Endothelial cell of umbilical vein (primary cell): ENCODE data around the gene CNKSR2.

Experiments
- POLR2A ChIP-seq: IDR thresholded peaks from 2 replicates; pipeline ENCODE4 v1.6.1; 2012; ENCODE audit warnings: low read depth, mild to moderate bottlenecking, control low read depth, low read length
- TF ChIP-seq, protein P1 (sequence below), 2 donors: IDR thresholded peaks; 1 replicate in 1 of 2; 2 replicates in 1 of 2; pipeline ENCODE4 v1.5.1; 2011; ENCODE audit warnings: low read length in 2 of 2, mild to moderate bottlenecking in 2 of 2, moderate library complexity in 2 of 2, control low read depth in 1 of 2, inconsistent platforms in 1 of 2, low read depth in 1 of 2; ENCODE audit not compliant: insufficient read depth in 1 of 2; ENCODE audit errors: extremely low read depth in 1 of 2

DNA sequence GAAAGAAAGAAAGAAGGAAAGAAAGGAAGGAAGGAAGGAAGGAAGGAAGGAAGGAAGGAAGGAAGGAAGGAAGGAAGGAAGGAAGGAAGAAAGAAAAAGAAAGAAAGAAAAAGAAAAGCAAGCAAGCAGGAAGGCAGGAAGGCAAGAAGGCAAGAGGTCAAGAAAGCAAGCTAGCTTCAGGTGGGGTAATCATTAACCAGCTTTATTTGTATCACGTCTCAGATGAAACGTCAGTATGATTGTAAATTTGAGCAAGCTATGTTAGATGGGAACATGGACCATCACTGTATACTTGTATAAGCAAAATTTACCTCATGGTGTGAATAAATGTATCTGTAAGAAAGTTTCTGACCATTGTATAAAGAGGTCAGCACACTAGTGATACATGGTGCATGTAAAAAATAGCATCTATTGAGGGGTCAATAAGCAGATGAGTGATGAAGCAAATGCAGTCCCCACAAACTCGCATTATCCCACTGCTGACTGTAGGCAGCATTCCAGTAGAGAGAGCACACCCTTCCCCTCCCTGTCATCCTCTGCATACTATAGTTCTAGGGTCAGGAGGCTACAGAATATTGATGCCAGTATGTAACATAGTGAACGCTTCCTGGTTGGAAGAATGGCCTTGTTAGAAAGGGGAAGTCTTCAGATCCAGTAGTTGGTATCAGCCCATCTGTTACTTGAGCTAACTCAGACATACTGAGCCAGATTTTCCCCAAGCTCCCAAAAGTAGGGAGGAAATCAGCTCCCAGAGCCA, 300.4 kb downstream of the CNKSR2 start:
- TF ChIP-seq POLR2A = no peak
- TF ChIP-seq, protein P1, sequence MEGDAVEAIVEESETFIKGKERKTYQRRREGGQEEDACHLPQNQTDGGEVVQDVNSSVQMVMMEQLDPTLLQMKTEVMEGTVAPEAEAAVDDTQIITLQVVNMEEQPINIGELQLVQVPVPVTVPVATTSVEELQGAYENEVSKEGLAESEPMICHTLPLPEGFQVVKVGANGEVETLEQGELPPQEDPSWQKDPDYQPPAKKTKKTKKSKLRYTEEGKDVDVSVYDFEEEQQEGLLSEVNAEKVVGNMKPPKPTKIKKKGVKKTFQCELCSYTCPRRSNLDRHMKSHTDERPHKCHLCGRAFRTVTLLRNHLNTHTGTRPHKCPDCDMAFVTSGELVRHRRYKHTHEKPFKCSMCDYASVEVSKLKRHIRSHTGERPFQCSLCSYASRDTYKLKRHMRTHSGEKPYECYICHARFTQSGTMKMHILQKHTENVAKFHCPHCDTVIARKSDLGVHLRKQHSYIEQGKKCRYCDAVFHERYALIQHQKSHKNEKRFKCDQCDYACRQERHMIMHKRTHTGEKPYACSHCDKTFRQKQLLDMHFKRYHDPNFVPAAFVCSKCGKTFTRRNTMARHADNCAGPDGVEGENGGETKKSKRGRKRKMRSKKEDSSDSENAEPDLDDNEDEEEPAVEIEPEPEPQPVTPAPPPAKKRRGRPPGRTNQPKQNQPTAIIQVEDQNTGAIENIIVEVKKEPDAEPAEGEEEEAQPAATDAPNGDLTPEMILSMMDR (IDR thresholded peaks at IDR 0.05; ENCODE audit: extremely low read depth in 1 of 2, insufficient read depth in 1 of 2, low read depth in 1 of 2, low read length in 2 of 2) = no peak
